Measurements from ENCODE around the gene SORD. TPM values are rescaled to one million over a fixed set of nuclear protein-coding genes. Genes with fewer than 3 reads are reported as not detected.

Gene SORD
- total and polyA plus RNA-seq, 9 of the 15 experiments (the other 6 are each of a cell fraction or from before 2014, with no cell fraction given): 5.9 to 79.2 (median 29.6) TPM

- TF ChIP-seq, protein P1, sequence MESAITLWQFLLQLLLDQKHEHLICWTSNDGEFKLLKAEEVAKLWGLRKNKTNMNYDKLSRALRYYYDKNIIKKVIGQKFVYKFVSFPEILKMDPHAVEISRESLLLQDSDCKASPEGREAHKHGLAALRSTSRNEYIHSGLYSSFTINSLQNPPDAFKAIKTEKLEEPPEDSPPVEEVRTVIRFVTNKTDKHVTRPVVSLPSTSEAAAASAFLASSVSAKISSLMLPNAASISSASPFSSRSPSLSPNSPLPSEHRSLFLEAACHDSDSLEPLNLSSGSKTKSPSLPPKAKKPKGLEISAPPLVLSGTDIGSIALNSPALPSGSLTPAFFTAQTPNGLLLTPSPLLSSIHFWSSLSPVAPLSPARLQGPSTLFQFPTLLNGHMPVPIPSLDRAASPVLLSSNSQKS (CRISPR knock-in tag; IDR thresholded peaks at IDR 0.05): no peak
- TF ChIP-seq, protein P2, sequence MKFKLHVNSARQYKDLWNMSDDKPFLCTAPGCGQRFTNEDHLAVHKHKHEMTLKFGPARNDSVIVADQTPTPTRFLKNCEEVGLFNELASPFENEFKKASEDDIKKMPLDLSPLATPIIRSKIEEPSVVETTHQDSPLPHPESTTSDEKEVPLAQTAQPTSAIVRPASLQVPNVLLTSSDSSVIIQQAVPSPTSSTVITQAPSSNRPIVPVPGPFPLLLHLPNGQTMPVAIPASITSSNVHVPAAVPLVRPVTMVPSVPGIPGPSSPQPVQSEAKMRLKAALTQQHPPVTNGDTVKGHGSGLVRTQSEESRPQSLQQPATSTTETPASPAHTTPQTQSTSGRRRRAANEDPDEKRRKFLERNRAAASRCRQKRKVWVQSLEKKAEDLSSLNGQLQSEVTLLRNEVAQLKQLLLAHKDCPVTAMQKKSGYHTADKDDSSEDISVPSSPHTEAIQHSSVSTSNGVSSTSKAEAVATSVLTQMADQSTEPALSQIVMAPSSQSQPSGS (CRISPR knock-in tag; IDR thresholded peaks at IDR 0.05): no peak
- TF ChIP-seq STAT5A (IDR thresholded peaks at IDR 0.05; ENCODE audit: borderline replicate concordance, low read length) (no peak), PPARD (CRISPR knock-in tag; IDR thresholded peaks at IDR 0.05) (no peak), PYGO2 (tag; IDR thresholded peaks at IDR 0.05) (no peak)
Measured at GRCh38 chr15:45105586-45105985, 82.6 kb downstream of the SORD start (continued).

- POLR2A ChIA-PET: interaction anchor here (1.2 to 2.1 kb wide), 3 partner anchors 12 to 25 kb away, joined by 3 to 6 read pairs (median 4); no protein-coding TSS in a partner anchor
- BruUV-seq (replicated peaks): no TSS peak
Measured at GRCh38 chr15:45106002-45106790, 83.2 kb downstream of the SORD start.

More at GRCh38 chr15:45106002-45106790, 83.2 kb downstream of the SORD start:
- H3K27ac ChIP-seq (ENCODE audit: extremely low read depth, low read depth, low read length): no peak overlapping the region
- in situ Hi-C loops (cut with MboI): loop anchor here (25.0 kb wide), 1 partner anchor 144 kb away; the partner anchor contains the start of gene TERB2
- peaks cover 11% of the 10 kb centered on the region; the same call in 1 of the 2 replicates for H4K20me1 ChIP-seq (replicated peaks; ENCODE audit: control insufficient read depth, insufficient read depth, low read length)
- no peaks in the 10 kb centered on the region; a peak in 2 of 5 replicates for H3K4me1 ChIP-seq (replicated peaks in 1 of 2; ENCODE audit: control insufficient read depth in 2 of 2, insufficient read depth in 2 of 2, low read length in 2 of 2)
- intact Hi-C loops (cut with micrococcal nuclease): no loop called here
- no peak overlapping the region for H3K4me3 ChIP-seq
- no peak overlapping the region for H3K9ac ChIP-seq (ENCODE audit: insufficient read depth in 1 of 2, low read depth in 2 of 2, low read length in 2 of 2)
- no peaks in the 10 kb centered on the region for H3K9me1 ChIP-seq (ENCODE audit: control insufficient read depth, insufficient read depth, low read length)
- no peak overlapping the region for H3K4me2 ChIP-seq (ENCODE audit: insufficient read depth, low read length)
- FAIRE-seq: no peak
- DNase-seq (ENCODE audit: extremely low read depth in 1 of 4, low spot score in 3 of 4): no peak
- H3K27me3 ChIP-seq (ENCODE audit: control insufficient read depth in 2 of 2, insufficient read depth in 2 of 2, low read length in 2 of 2): peaks cover 9 to 34% of the 10 kb centered on the region in 2 experiments; a peak in 4 of 5 replicates
- H3K9me3 ChIP-seq (replicated peaks; ENCODE audit: control insufficient read depth, insufficient read depth, low read depth, low read length): no peaks in the 10 kb centered on the region
- TF ChIP-seq HMG20B (CRISPR knock-in tag; IDR thresholded peaks at IDR 0.05) (no peak), SMARCA5 (IDR thresholded peaks at IDR 0.05) (no peak), STAT5B (CRISPR knock-in tag; IDR thresholded peaks at IDR 0.05) (no peak), KDM4B (IDR thresholded peaks at IDR 0.05; ENCODE audit: borderline replicate concordance in 2 of 2, low read depth in 1 of 2) (no peak)
- TF ChIP-seq, protein P3, sequence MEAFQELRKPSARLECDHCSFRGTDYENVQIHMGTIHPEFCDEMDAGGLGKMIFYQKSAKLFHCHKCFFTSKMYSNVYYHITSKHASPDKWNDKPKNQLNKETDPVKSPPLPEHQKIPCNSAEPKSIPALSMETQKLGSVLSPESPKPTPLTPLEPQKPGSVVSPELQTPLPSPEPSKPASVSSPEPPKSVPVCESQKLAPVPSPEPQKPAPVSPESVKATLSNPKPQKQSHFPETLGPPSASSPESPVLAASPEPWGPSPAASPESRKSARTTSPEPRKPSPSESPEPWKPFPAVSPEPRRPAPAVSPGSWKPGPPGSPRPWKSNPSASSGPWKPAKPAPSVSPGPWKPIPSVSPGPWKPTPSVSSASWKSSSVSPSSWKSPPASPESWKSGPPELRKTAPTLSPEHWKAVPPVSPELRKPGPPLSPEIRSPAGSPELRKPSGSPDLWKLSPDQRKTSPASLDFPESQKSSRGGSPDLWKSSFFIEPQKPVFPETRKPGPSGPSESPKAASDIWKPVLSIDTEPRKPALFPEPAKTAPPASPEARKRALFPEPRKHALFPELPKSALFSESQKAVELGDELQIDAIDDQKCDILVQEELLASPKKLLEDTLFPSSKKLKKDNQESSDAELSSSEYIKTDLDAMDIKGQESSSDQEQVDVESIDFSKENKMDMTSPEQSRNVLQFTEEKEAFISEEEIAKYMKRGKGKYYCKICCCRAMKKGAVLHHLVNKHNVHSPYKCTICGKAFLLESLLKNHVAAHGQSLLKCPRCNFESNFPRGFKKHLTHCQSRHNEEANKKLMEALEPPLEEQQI (IDR thresholded peaks at IDR 0.05): no peak
- CTCF ChIA-PET (ENCODE audit: low intra/inter-chr PET ratio): no interaction called here
- no peak overlapping the region for H2AFZ ChIP-seq (ENCODE audit: low read depth, low read length)
- H3K36me3 ChIP-seq (ENCODE audit: control insufficient read depth, insufficient read depth, low read length): no peaks in the 10 kb centered on the region
- 5% methylated on average over 15 of the region's 15 CpGs for WGBS (ENCODE audit: insufficient coverage, low coverage, missing lambda C conversion rate)
- no peak; the same call in 2 of the 3 replicates for ATAC-seq
- H3K79me2 ChIP-seq (ENCODE audit: control insufficient read depth, insufficient read depth, low read length): no peaks in the 10 kb centered on the region

Measured in K562 (cell line).